DOHH2 (cell line): ENCODE data around the gene TNFAIP1.
A peak's percentile ranks its signal among the peaks of the same experiment; 100 is the strongest.

Source experiments
- H3F3A ChIP-seq: fragments of 200-600 bp; sonication (generic), shearing (Covaris generic); 2 replicates; pipeline ENCODE4 v1.6.0; 2016; ENCODE audit warnings: antibody characterized with exemption, mild to moderate bottlenecking; ENCODE audit not compliant: control insufficient read depth, insufficient read depth
- H3K27ac ChIP-seq: fragments of 200-600 bp; sonication (generic); 2 replicates; pipeline ENCODE4 v1.5.1; 2014; ENCODE audit warnings: low read depth, mild to moderate bottlenecking, low read length, moderate library complexity
- H3K27me3 ChIP-seq: fragments of 200-600 bp; sonication (generic); 2 replicates; pipeline ENCODE4 v1.6.1; 2014; ENCODE audit warnings: mild to moderate bottlenecking, low read length, mixed read lengths; ENCODE audit not compliant: control insufficient read depth
- H3K36me3 ChIP-seq: fragments of 200-600 bp; sonication (generic); 2 replicates; pipeline ENCODE4 v1.6.1; 2014; ENCODE audit warnings: mild to moderate bottlenecking, low read length, moderate library complexity, mixed read lengths; ENCODE audit not compliant: control insufficient read depth
- H3K4me1 ChIP-seq: fragments of 200-600 bp; sonication (generic); 2 replicates; pipeline ENCODE4 v1.6.1; 2014; ENCODE audit warnings: mild to moderate bottlenecking, low read length, mixed read lengths; ENCODE audit not compliant: control insufficient read depth
- H3K4me2 ChIP-seq: fragments of 200-600 bp; sonication (generic); 2 replicates; pipeline ENCODE4 v1.6.0; 2014; ENCODE audit warnings: mild to moderate bottlenecking, low read length, moderate library complexity
- H3K4me3 ChIP-seq: fragments of 200-600 bp; sonication (generic); 2 replicates; pipeline ENCODE4 v1.5.1; 2014; ENCODE audit warnings: mild to moderate bottlenecking, low read length, mixed read lengths
- H3K79me2 ChIP-seq: fragments of 200-600 bp; sonication (generic); 2 replicates; pipeline ENCODE4 v1.6.1; 2014; ENCODE audit warnings: mild to moderate bottlenecking, low read length, mixed read lengths; ENCODE audit not compliant: control insufficient read depth
- H3K9me2 ChIP-seq: fragments of 200-600 bp; sonication (generic); replicated peaks from 2 replicates; pipeline ENCODE4 v1.6.1; 2014; ENCODE audit warnings: mild to moderate bottlenecking, low read length, mixed read lengths; ENCODE audit not compliant: control insufficient read depth
- H3K9me3 ChIP-seq: fragments of 200-600 bp; sonication (generic); 2 replicates; pipeline ENCODE4 v1.6.1; 2014; ENCODE audit warnings: antibody characterized with exemption, low read length, mixed read lengths; ENCODE audit not compliant: control insufficient read depth, insufficient read depth
- H4K20me1 ChIP-seq: fragments of 200-600 bp; sonication (generic); 2 replicates; pipeline ENCODE4 v1.6.0; 2014; ENCODE audit warnings: low read depth, mild to moderate bottlenecking, antibody characterized with exemption, low read length, moderate library complexity; ENCODE audit not compliant: control insufficient read depth, insufficient read depth
- CTCF ChIP-seq: fragments of 200-600 bp; sonication (generic); IDR thresholded peaks from one replicate; pipeline ENCODE4 v1.5.1; 2014; ENCODE audit warnings: antibody characterized with exemption, mild to moderate bottlenecking, low read depth, low read length; ENCODE audit not compliant: poor library complexity, severe bottlenecking
- EZH2phosphoT487 ChIP-seq: fragments of 200-600 bp; sonication (generic); IDR thresholded peaks from 2 replicates; pipeline ENCODE4 v1.6.1; 2017; ENCODE audit warnings: borderline replicate concordance, mild to moderate bottlenecking, antibody characterized with exemption, low read length, moderate library complexity, mixed read lengths

TNFAIP1 gene

GRCh38 chr17:28334171-28334570, 1.4 kb upstream of the TNFAIP1 start:
- H3K4me1 ChIP-seq = peaks cover 20% of the 10 kb centered on the region
- H3K4me2 ChIP-seq = peak overlapping the region; percentile 88
- no peaks in the 10 kb centered on the region for H3K27me3 ChIP-seq
- H3K36me3 ChIP-seq = peaks cover 3% of the 10 kb centered on the region
- H3K9me3 ChIP-seq = no peaks in the 10 kb centered on the region
- H3K27ac ChIP-seq = no peak overlapping the region
- H3F3A ChIP-seq = peaks cover 6% of the 10 kb centered on the region
- no peaks in the 10 kb centered on the region for H3K9me2 ChIP-seq
- peak overlapping the region; percentile 99 for H3K4me3 ChIP-seq
- 0 out of 2 replicates have a peak, but pooled peaks cover 3% of the 10 kb centered on the region for H4K20me1 ChIP-seq
- peaks cover 37% of the 10 kb centered on the region for H3K79me2 ChIP-seq
- TF ChIP-seq EZH2phosphoT487 (no peak), CTCF (no peak)

GRCh38 chr17:28334666-28335200, 828 bp upstream of the TNFAIP1 start:
- H4K20me1 ChIP-seq = 0 out of 2 replicates have a peak, but pooled peaks cover 3% of the 10 kb centered on the region
- no peaks in the 10 kb centered on the region for H3K9me3 ChIP-seq
- peaks cover 39% of the 10 kb centered on the region for H3K79me2 ChIP-seq
- no peaks in the 10 kb centered on the region for H3K9me2 ChIP-seq
- H3F3A ChIP-seq = peaks cover 6% of the 10 kb centered on the region
- no peak overlapping the region for H3K27ac ChIP-seq
- peaks cover 20% of the 10 kb centered on the region for H3K4me1 ChIP-seq
- peak overlapping the region; percentile 99 for H3K4me3 ChIP-seq
- H3K36me3 ChIP-seq = no peaks in the 10 kb centered on the region
- peak overlapping the region; percentile 88 for H3K4me2 ChIP-seq
- TF ChIP-seq CTCF (no peak), EZH2phosphoT487 (no peak)
- no peaks in the 10 kb centered on the region for H3K27me3 ChIP-seq

GRCh38 chr17:28335959-28336871, 654 bp downstream of the TNFAIP1 start:
- peaks cover 1% of the 10 kb centered on the region for H3K36me3 ChIP-seq
- peaks cover 39% of the 10 kb centered on the region for H3K79me2 ChIP-seq
- H3K4me3 ChIP-seq = peak overlapping the region; percentile 99
- no peaks in the 10 kb centered on the region for H3K9me3 ChIP-seq
- H4K20me1 ChIP-seq = 0 out of 2 replicates have a peak, but pooled peaks cover 3% of the 10 kb centered on the region
- H3K4me1 ChIP-seq = peaks cover 20% of the 10 kb centered on the region
- 0 out of 2 replicates have a peak, but pooled peaks cover 2% of the 10 kb centered on the region for H3F3A ChIP-seq
- no peaks in the 10 kb centered on the region for H3K9me2 ChIP-seq
- no peak overlapping the region for H3K27ac ChIP-seq
- TF ChIP-seq EZH2phosphoT487 = no peak
- TF ChIP-seq CTCF = no peak
- H3K27me3 ChIP-seq = no peaks in the 10 kb centered on the region
- H3K4me2 ChIP-seq = peak overlapping the region; percentile 83
